GM23338 (cell line): ENCODE measurements around the gene BAG3.

Experiments
- CREB1 ChIP-seq: fragments of 250-450 bp; sonication (Bioruptor Pico); IDR thresholded peaks from 2 replicates; pipeline ENCODE4 v1.5.0; 2020; ENCODE audit warnings: low read depth, mild to moderate bottlenecking, moderate library complexity
- CTCF ChIP-seq, 2 experiments: fragments of 200-600 bp in 1 of 2; sonication (generic) in 1 of 2; conservative IDR thresholded peaks; 2 replicates each; pipeline versions ENCODE4 v1.5.1 to v1.6.1; 2016 to 2017; ENCODE audit warnings: antibody characterized with exemption in 2 of 2, low read depth in 2 of 2, mild to moderate bottlenecking in 2 of 2, moderate library complexity in 1 of 2
- ETS1 ChIP-seq: IDR thresholded peaks from 2 replicates; pipeline ENCODE4 v1.6.1; 2016; ENCODE audit warnings: antibody characterized with exemption
- EZH2 ChIP-seq: fragments of 200-600 bp; sonication (generic); IDR thresholded peaks from one replicate; pipeline ENCODE4 v1.8.0; 2017; ENCODE audit warnings: antibody characterized with exemption, mild to moderate bottlenecking, low read depth; ENCODE audit not compliant: unreplicated experiment
- EZH2phosphoT487 ChIP-seq: fragments of 200-600 bp; sonication (generic); IDR thresholded peaks from one replicate; pipeline ENCODE4 v1.8.1; 2018; ENCODE audit warnings: antibody characterized with exemption; ENCODE audit not compliant: unreplicated experiment
- JUNB ChIP-seq: IDR thresholded peaks from one replicate; pipeline ENCODE4 v1.6.1; 2016; ENCODE audit warnings: antibody characterized with exemption; ENCODE audit not compliant: unreplicated experiment
- NANOG ChIP-seq: IDR thresholded peaks from 2 replicates; pipeline ENCODE4 v1.6.1; 2016; ENCODE audit warnings: antibody characterized with exemption, borderline replicate concordance
- POLR2AphosphoS5 ChIP-seq: IDR thresholded peaks from 2 replicates; pipeline ENCODE4 v1.6.1; 2016; ENCODE audit warnings: antibody characterized with exemption, low read depth
- REST ChIP-seq: IDR thresholded peaks from one replicate; pipeline ENCODE4 v1.6.1; 2018; ENCODE audit warnings: antibody characterized with exemption; ENCODE audit not compliant: unreplicated experiment
- STAT1 ChIP-seq: IDR thresholded peaks from one replicate; pipeline ENCODE4 v1.6.1; 2016; ENCODE audit warnings: antibody characterized with exemption; ENCODE audit not compliant: unreplicated experiment
- ZNF114 ChIP-seq: fragments of 250-450 bp; sonication (Bioruptor Pico); IDR thresholded peaks from 2 replicates; pipeline ENCODE4 v1.5.0; 2020; ENCODE audit warnings: mild to moderate bottlenecking, moderate library complexity
- TF ChIP-seq, protein P1 (sequence below): fragments of 250-450 bp; sonication (Bioruptor Pico); IDR thresholded peaks from 2 replicates; pipeline ENCODE4 v1.5.0; 2020; ENCODE audit warnings: mild to moderate bottlenecking, moderate library complexity

DNA sequence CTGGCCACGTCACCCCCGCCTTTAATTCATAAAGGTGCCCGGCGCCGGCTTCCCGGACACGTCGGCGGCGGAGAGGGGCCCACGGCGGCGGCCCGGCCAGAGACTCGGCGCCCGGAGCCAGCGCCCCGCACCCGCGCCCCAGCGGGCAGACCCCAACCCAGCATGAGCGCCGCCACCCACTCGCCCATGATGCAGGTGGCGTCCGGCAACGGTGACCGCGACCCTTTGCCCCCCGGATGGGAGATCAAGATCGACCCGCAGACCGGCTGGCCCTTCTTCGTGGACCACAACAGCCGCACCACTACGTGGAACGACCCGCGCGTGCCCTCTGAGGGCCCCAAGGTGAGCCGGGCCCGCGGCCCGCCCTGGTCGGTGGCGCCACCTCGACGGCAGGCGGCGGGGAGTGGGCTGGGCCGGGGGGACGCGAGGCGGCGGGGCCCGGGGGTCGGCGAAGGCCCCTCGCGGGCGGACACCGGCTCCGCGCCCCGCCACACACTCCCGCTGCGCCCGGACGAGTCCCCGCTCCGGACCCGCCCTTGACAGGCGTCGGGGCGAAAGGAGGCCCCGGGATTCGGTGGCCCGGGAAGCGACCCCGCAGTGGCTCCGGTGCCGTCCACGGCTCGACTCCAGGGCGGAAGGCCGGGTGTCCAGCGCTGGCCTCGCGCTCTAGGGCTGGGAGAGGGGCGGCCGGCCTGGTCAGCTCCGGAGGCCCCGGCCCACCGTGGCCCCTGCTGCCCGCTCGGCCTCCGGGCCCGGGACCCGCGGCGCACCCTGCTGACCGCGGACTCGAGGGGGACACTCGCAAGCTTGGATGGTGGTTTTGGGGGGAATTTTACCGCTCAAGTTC, 557 bp downstream of the BAG3 start:
- TF ChIP-seq CTCF (conservative IDR thresholded peaks at IDR 0.05; ENCODE audit: low read depth in 2 of 2) (no peak), JUNB (no peak), EZH2 (no peak), EZH2phosphoT487 (no peak), REST (no peak), POLR2AphosphoS5 (no peak), CREB1 (CRISPR knock-in tag) (no peak), ETS1 (no peak), STAT1 (no peak), ZNF114 (CRISPR knock-in tag) (no peak), NANOG (no peak)
- TF ChIP-seq, protein P1, sequence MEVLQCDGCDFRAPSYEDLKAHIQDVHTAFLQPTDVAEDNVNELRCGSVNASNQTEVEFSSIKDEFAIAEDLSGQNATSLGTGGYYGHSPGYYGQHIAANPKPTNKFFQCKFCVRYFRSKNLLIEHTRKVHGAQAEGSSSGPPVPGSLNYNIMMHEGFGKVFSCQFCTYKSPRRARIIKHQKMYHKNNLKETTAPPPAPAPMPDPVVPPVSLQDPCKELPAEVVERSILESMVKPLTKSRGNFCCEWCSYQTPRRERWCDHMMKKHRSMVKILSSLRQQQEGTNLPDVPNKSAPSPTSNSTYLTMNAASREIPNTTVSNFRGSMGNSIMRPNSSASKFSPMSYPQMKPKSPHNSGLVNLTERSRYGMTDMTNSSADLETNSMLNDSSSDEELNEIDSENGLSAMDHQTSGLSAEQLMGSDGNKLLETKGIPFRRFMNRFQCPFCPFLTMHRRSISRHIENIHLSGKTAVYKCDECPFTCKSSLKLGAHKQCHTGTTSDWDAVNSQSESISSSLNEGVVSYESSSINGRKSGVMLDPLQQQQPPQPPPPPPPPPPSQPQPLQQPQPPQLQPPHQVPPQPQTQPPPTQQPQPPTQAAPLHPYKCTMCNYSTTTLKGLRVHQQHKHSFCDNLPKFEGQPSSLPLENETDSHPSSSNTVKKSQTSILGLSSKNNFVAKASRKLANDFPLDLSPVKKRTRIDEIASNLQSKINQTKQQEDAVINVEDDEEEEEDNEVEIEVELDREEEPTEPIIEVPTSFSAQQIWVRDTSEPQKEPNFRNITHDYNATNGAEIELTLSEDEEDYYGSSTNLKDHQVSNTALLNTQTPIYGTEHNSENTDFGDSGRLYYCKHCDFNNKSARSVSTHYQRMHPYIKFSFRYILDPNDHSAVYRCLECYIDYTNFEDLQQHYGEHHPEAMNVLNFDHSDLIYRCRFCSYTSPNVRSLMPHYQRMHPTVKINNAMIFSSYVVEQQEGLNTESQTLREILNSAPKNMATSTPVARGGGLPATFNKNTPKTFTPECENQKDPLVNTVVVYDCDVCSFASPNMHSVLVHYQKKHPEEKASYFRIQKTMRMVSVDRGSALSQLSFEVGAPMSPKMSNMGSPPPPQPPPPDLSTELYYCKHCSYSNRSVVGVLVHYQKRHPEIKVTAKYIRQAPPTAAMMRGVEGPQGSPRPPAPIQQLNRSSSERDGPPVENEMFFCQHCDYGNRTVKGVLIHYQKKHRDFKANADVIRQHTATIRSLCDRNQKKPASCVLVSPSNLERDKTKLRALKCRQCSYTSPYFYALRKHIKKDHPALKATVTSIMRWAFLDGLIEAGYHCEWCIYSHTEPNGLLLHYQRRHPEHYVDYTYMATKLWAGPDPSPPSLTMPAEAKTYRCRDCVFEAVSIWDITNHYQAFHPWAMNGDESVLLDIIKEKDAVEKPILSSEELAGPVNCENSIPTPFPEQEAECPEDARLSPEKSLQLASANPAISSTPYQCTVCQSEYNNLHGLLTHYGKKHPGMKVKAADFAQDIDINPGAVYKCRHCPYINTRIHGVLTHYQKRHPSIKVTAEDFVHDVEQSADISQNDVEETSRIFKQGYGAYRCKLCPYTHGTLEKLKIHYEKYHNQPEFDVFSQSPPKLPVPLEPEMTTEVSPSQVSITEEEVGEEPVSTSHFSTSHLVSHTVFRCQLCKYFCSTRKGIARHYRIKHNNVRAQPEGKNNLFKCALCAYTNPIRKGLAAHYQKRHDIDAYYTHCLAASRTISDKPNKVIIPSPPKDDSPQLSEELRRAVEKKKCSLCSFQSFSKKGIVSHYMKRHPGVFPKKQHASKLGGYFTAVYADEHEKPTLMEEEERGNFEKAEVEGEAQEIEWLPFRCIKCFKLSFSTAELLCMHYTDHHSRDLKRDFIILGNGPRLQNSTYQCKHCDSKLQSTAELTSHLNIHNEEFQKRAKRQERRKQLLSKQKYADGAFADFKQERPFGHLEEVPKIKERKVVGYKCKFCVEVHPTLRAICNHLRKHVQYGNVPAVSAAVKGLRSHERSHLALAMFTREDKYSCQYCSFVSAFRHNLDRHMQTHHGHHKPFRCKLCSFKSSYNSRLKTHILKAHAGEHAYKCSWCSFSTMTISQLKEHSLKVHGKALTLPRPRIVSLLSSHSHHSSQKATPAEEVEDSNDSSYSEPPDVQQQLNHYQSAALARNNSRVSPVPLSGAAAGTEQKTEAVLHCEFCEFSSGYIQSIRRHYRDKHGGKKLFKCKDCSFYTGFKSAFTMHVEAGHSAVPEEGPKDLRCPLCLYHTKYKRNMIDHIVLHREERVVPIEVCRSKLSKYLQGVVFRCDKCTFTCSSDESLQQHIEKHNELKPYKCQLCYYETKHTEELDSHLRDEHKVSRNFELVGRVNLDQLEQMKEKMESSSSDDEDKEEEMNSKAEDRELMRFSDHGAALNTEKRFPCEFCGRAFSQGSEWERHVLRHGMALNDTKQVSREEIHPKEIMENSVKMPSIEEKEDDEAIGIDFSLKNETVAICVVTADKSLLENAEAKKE (CRISPR knock-in tag), result no peak
